Esophagus (tissue), 2 donors: ENCODE measurements around the gene POLR2E. TPM values are rescaled to one million over a fixed set of nuclear protein-coding genes. Genes with fewer than 3 reads are reported as not detected.

ENCODE experiments used
- H3K27ac ChIP-seq, 2 donors: one replicate each; pipeline ENCODE4 v1.5.1; 2013; ENCODE audit warnings: low read depth in 2 of 2, mild to moderate bottlenecking in 2 of 2, inconsistent platforms in 1 of 2, low read length in 1 of 2, moderate library complexity in 1 of 2
- H3K27me3 ChIP-seq, 2 donors: one replicate each; pipeline ENCODE4 v1.6.1; 2013; ENCODE audit warnings: low read length in 2 of 2, control low read depth in 1 of 2, mild to moderate bottlenecking in 1 of 2; ENCODE audit not compliant: insufficient read depth in 2 of 2, control insufficient read depth in 1 of 2
- H3K36me3 ChIP-seq, 2 donors: one replicate each; pipeline ENCODE4 v1.6.1; 2013; ENCODE audit warnings: low read length in 1 of 2; ENCODE audit not compliant: control insufficient read depth in 2 of 2, insufficient read depth in 2 of 2
- H3K4me1 ChIP-seq, 2 donors: one replicate each; pipeline ENCODE4 v1.6.1; 2013; ENCODE audit warnings: low read length in 1 of 2; ENCODE audit not compliant: control insufficient read depth in 2 of 2, insufficient read depth in 2 of 2
- H3K4me3 ChIP-seq, 2 donors: one replicate each; pipeline ENCODE4 v1.5.1; 2013; ENCODE audit warnings: low read length in 2 of 2, mild to moderate bottlenecking in 2 of 2, low read depth in 1 of 2, moderate library complexity in 1 of 2
- H3K9me3 ChIP-seq, 2 donors: one replicate each; pipeline ENCODE4 v1.6.1; 2013; ENCODE audit warnings: mild to moderate bottlenecking in 2 of 2, low read depth in 1 of 2, low read length in 1 of 2, moderate library complexity in 1 of 2; ENCODE audit not compliant: control insufficient read depth in 2 of 2, insufficient read depth in 1 of 2
- WGBS, 2 donors: extraction: QIAGEN DNeasy Blood & Tissue Kit; methylation state at CpG; one replicate each; pipeline ENCODE4 v1.1.7; 2013; 5-methylcytosine and 5-hydroxymethylcytosine counted together
- polyA plus RNA-seq, 2 donors: library from polyadenylated mRNA; stranded (reverse); fragments of 200-250 nt; gene quantifications; one replicate each; pipeline ENCODE4 v1.2.3, GENCODE V29; 2013
- donor health status: healthy with polysubstance abuse.
- donor health status: Bipolar disorder and iron deficiency.

The POLR2E gene
- polyA plus RNA-seq, 2 donors = 77.9 to 162 TPM

DNA sequence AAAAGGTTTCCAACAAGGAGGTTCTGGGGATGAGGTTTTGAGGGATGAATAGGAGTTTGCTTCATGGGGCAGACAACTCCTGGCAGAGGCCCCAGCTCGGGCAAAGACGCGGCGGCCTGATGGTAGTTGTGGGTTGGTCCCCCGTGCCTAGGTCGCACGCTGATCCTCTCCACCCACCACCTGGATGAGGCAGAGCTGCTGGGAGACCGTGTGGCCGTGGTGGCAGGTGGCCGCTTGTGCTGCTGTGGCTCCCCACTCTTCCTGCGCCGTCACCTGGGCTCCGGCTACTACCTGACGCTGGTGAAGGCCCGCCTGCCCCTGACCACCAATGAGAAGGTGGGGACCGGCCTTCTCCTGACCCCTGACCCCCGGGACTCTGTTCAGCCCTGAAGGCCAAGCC lies 43.4 kb downstream of the POLR2E start:
- H3K36me3 ChIP-seq = peaks cover 0 to 16% of the 10 kb centered on the region in 2 donors
- no peaks in the 10 kb centered on the region for H3K27me3 ChIP-seq
- WGBS, 2 donors = 81 to 89% methylated on average over 17 of the region's 17 CpGs
- peaks cover 0 to 8% of the 10 kb centered on the region in 2 donors for H3K4me1 ChIP-seq
- no peak overlapping the region for H3K4me3 ChIP-seq
- H3K9me3 ChIP-seq = peaks cover 6 to 10% of the 10 kb centered on the region in 2 donors
- H3K27ac ChIP-seq = no peak overlapping the region

DNA sequence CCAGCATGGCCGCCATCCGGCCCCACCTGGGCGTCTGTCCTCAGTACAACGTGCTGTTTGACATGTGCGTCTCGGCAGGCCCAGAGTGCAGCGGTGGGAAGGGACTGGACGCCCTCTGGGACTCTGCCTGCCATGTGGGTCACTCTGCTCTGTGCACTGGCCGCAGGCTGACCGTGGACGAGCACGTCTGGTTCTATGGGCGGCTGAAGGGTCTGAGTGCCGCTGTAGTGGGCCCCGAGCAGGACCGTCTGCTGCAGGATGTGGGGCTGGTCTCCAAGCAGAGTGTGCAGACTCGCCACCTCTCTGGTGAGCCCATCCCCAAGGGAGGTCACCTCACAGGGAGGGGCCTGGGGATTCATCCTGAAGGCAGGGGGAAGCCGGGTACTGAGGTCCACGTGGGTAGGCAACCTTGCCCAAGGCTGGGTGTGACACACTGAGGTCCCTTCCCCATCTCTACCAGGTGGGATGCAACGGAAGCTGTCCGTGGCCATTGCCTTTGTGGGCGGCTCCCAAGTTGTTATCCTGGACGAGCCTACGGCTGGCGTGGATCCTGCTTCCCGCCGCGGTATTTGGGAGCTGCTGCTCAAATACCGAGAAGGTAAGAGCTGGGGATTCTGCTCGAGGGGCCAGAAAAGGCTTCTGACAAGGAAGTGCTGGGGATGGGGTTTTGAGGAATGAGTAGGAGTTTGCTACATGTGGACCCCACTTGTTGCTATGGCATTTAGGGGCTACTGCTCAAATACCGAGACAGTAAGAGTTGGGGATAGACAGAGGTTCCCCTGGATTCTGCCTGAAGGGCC lies 44.0 kb downstream of the POLR2E start:
- peaks cover 0 to 14% of the 10 kb centered on the region in 2 donors for H3K36me3 ChIP-seq
- peaks cover 0 to 10% of the 10 kb centered on the region in 2 donors for H3K4me1 ChIP-seq
- H3K9me3 ChIP-seq = peaks cover under 1 to 4% of the 10 kb centered on the region in 2 donors
- H3K27ac ChIP-seq = no peak overlapping the region
- H3K27me3 ChIP-seq = no peaks in the 10 kb centered on the region
- no peak overlapping the region for H3K4me3 ChIP-seq
- WGBS, 2 donors = 84 to 87% methylated on average over 31 of the region's 31 CpGs

GRCh38 chr19:1049800-1050199 lies 45.4 kb downstream of the POLR2E start:
- WGBS, 2 donors = 56 to 63% methylated on average over 8 to 11 of the region's 11 CpGs
- H3K4me3 ChIP-seq = no peak overlapping the region
- no peak overlapping the region for H3K27ac ChIP-seq
- H3K9me3 ChIP-seq = no peaks in the 10 kb centered on the region
- peaks cover 0 to 14% of the 10 kb centered on the region in 2 donors for H3K36me3 ChIP-seq
- H3K27me3 ChIP-seq = no peaks in the 10 kb centered on the region
- H3K4me1 ChIP-seq = peaks cover 0 to 10% of the 10 kb centered on the region in 2 donors

DNA sequence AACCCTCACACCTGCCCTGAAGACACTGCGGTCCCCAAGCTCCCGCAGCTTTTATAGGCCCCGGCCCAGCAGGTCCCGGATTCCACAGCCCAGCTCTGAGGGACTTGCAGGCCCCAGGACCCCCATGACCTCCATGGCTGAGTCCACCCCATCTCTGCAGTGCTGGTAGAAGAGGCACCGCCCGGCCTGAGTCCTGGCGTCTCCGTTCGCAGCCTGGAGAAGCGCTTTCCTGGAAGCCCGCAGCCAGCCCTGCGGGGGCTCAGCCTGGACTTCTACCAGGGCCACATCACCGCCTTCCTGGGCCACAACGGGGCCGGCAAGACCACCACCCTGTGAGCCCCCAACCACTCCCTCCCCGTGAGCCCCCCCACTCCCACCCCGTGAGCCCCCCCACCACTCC lies 46.1 kb downstream of the POLR2E start:
- Histone ChIP-seq H3K27me3 (no peaks in the 10 kb centered on the region), H3K27ac (no peak overlapping the region), H3K4me3 (no peak overlapping the region), H3K4me1 (peaks cover 0 to 10% of the 10 kb centered on the region in 2 donors), H3K36me3 (peaks cover 0 to 18% of the 10 kb centered on the region in 2 donors), H3K9me3 (no peaks in the 10 kb centered on the region)
- 88 to 94% methylated on average over 16 to 17 of the region's 17 CpGs for WGBS, 2 donors

DNA sequence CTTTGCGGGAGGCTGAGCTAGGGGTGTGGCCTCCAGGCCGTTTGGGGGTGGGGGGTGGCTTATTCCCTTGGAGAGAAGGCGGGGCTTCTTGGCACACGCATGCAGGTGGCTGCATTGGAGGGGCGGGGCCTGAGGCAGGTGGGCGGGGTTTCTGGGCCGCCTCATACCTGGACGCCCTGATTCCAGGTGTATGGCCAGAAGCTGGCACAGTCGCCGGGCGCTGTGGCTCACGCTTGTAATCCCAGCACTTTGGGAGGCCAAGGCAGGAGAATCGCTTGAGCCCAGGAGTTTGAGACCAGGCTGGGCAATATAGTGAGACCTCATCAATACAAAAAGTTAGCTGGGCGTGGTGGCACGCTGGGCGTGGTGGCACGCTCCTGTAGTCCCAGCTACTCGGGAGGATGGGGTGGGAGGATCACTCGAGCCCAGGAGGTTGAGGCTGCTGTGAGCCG lies 47.5 kb downstream of the POLR2E start:
- Histone ChIP-seq H3K36me3 (peaks cover 0 to 18% of the 10 kb centered on the region in 2 donors), H3K27me3 (no peaks in the 10 kb centered on the region), H3K27ac (no peak overlapping the region), H3K4me3 (no peak overlapping the region), H3K9me3 (no peaks in the 10 kb centered on the region), H3K4me1 (peaks cover 0 to 12% of the 10 kb centered on the region in 2 donors)
- WGBS, 2 donors = 82 to 84% methylated on average over 20 of the region's 20 CpGs

DNA sequence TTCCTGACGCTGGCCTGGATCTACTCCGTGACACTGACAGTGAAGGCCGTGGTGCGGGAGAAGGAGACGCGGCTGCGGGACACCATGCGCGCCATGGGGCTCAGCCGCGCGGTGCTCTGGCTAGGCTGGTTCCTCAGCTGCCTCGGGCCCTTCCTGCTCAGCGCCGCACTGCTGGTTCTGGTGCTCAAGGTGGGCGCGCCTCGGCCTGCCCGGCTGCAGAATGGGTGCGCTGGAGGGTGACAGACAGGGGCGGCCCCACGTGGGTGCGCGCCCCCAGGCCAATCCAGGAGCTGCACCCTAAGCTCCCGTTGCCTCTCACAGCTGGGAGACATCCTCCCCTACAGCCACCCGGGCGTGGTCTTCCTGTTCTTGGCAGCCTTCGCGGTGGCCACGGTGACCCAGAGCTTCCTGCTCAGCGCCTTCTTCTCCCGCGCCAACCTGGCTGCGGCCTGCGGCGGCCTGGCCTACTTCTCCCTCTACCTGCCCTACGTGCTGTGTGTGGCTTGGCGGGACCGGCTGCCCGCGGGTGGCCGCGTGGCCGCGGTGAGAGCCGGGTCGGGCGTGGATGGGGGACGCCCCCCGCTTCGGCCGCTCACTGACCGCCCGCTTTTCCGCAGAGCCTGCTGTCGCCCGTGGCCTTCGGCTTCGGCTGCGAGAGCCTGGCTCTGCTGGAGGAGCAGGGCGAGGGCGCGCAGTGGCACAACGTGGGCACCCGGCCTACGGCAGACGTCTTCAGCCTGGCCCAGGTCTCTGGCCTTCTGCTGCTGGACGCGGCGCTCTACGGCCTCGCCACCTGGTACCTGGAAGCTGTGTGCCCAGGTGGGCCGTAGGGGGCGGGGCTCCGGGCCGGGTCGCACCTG lies 48.1 kb downstream of the POLR2E start:
- no peaks in the 10 kb centered on the region for H3K27me3 ChIP-seq
- H3K4me1 ChIP-seq = peaks cover 0 to 19% of the 10 kb centered on the region in 2 donors
- no peaks in the 10 kb centered on the region for H3K9me3 ChIP-seq
- peak overlapping the region in 1 of 2 donors; percentile 45 for H3K27ac ChIP-seq
- H3K4me3 ChIP-seq = no peak overlapping the region
- H3K36me3 ChIP-seq = peaks cover 0 to 21% of the 10 kb centered on the region in 2 donors
- 78 to 79% methylated on average over 75 to 77 of the region's 77 CpGs for WGBS, 2 donors

GRCh38 chr19:1046117-1046626 lies 49.0 kb downstream of the POLR2E start:
- WGBS, 2 donors = 89 to 93% methylated on average over 33 of the region's 33 CpGs
- no peaks in the 10 kb centered on the region for H3K9me3 ChIP-seq
- H3K4me1 ChIP-seq = peaks cover 3 to 23% of the 10 kb centered on the region in 2 donors
- no peak overlapping the region for H3K27ac ChIP-seq
- peaks cover 0 to 21% of the 10 kb centered on the region in 2 donors for H3K36me3 ChIP-seq
- H3K4me3 ChIP-seq = no peak overlapping the region
- H3K27me3 ChIP-seq = no peaks in the 10 kb centered on the region

DNA sequence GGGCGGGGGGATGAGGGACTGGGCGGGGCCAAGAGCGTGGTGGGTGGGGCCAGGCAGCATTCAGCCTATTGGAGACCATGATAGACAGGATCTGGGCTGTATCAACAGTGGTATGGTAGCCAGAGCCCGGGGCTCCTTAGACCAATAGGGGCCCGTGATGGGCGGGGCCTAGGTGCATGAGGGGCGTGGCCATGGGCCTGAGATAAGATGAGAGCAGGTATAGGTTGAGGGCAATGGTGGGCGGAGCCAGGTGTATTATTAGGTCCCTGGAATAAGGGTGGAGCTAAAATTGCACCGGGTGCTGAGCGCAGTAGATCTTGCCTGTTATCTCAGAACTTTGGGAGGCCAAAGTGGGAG lies 50.0 kb downstream of the POLR2E start:
- peaks cover 6 to 27% of the 10 kb centered on the region in 2 donors for H3K4me1 ChIP-seq
- WGBS, 2 donors = 70 to 80% methylated on average over 10 of the region's 10 CpGs
- H3K27ac ChIP-seq = no peak overlapping the region
- peaks cover 0 to 17% of the 10 kb centered on the region in 2 donors for H3K36me3 ChIP-seq
- H3K27me3 ChIP-seq = no peaks in the 10 kb centered on the region
- no peaks in the 10 kb centered on the region for H3K9me3 ChIP-seq
- H3K4me3 ChIP-seq = no peak overlapping the region

DNA sequence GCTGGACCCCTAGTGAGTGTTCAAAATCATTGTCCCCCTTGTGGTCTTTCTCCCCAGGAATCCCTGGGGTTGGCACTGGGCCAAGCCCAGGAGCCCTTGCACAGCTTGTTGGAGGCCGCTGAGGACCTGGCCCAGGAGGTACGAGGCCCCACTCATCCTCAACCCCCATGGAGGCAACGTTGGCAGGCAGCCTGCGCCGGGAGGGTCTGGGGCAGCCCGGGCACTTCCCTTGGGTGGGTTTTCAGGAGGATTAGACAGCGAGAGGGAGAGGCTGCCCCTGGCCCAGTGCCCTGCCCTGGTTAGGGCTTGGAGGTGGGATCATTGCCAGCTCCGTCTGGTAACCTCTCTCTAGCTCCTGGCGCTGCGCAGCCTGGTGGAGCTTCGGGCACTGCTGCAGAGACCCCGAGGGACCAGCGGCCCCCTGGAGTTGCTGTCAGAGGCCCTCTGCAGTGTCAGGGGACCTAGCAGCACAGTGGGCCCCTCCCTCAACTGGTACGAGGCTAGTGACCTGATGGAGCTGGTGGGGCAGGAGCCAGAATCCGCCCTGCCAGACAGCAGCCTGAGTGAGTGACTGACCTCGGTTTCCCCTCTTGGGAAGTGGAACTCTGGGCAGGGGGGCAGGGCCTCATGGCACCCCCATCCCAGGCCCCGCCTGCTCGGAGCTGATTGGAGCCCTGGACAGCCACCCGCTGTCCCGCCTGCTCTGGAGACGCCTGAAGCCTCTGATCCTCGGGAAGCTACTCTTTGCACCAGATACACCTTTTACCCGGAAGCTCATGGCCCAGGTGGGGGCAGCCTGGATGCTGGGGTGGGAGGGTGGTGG lies 52.3 kb downstream of the POLR2E start:
- H3K4me3 ChIP-seq = no peak overlapping the region
- peaks cover 0 to 19% of the 10 kb centered on the region in 2 donors for H3K36me3 ChIP-seq
- H3K27ac ChIP-seq = peak overlapping the region in 1 of 2 donors; percentile 86
- H3K27me3 ChIP-seq = no peaks in the 10 kb centered on the region
- no peaks in the 10 kb centered on the region for H3K9me3 ChIP-seq
- H3K4me1 ChIP-seq = peaks cover 6 to 29% of the 10 kb centered on the region in 2 donors
- 53 to 59% methylated on average over 23 of the region's 23 CpGs for whole genome bisulfite sequencing, 2 donors
